Stimulated activated CD8-positive, alpha-beta memory T cell treated with anti-CD3 and anti-CD28 coated beads, Interleukin-4, amount 100 ng/mL, for 24 hours (primary cell): ENCODE results near the gene NF2.
"Not testable (repeated sequence)": the region's sequence is repeated elsewhere in the genome, so short reads cannot be mapped to it uniquely, and the experiment has no call there.

Experiments used
- DNase-seq: peaks from one replicate; pipeline ENCODE4 v3.0.0-alpha.2; 2020; ENCODE audit warnings: low read depth

The NF2 gene

GRCh38 chr22:29603358-29604075, at the start of gene NF2:
NF2 (plus strand) TSS chr22:29603633; CDS start chr22:29603999, 366 bp downstream.
- DNase-seq, result peak; percentile 95

- DNase-seq, result no peak
These were observed 48.3 kb upstream of the NF2 start for GRCh38 chr22:29555065-29555644.

GRCh38 chr22:29559030-29559429, 44.4 kb upstream of the NF2 start:
- no peak for DNase-seq

DNA sequence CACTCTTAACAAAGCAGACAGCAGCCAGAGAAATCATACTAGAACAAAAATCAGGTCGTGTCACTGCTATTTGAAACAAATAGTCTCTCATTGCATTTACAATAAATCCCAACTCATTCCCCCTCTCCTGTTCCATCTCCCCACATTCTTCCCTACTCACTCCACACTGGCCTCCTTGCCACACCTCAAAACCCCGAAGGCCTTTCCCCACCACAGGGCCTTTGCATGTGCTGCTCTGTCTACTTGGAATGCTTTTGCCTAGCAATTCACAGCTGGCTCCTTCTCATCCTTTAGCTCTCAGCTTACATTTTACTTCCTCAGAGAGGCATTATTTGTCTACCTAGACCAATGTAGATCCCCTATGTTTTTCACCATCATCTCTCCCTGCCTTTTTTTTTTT, 43.6 kb upstream of the NF2 start:
- no peak for DNase-seq

- no peak for DNase-seq
These were observed 39.6 kb upstream of the NF2 start for GRCh38 chr22:29563652-29564460.

- DNase-seq, result not testable (repeated sequence)
These were observed 36.9 kb upstream of the NF2 start for GRCh38 chr22:29566513-29566912.

- no peak for DNase-seq
These were observed 36.1 kb upstream of the NF2 start for GRCh38 chr22:29567338-29567737.

DNA sequence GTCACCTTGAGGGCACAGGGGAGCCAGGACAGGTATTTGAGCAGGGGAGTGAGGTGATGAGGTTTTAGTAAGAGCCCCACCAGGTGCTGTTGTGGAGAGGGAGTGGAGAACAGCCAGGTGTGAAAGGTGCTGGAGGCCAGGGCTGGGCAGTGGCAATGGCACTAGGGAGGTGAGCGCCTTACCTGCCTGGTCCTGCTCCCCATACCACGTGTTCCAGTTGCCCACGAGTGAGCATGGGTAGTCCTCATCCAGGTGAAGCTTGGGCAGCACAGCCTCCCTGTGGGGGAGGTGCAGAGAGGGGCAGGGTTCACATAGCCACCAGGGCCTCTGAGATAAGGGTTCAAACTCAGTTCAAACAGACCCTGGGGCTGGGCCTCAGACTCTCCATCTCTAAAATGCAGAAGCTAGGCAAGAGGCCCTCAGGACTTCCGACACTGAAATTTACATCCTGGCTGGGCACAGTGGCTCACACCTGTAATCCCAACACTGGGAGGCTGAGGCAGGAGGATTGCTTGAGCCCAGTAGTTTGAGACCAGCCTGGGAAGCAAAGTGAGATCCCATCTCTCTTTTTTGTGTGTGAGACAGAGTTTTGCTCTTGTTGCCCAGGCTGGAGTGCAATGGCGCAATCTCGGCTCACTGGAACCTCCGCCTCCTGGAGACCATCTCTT, 34.3 kb upstream of the NF2 start:
- DNase-seq, result no peak

DNA sequence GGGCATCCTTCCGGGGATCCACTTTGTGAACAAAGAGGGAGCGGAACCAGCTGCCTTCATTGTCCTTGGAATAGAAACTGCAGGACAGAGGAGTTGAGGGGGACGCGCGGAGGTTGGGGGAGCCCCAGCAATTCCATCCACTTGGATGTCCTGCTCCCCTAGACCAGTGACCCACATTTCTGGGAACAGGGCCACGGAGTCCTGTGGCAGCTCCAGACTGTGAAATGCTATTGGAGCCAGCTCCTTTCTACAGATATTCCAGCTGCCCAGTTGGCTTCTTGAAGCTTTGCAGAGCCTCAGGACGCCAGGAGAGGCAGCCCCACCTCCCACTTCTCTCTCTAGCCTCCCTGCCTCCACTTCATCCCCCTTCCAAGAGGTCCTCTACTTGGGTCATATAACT, 33.0 kb upstream of the NF2 start:
- no peak for DNase-seq

- no peak for DNase-seq
These were observed 32.4 kb upstream of the NF2 start for GRCh38 chr22:29570912-29571549.

DNA sequence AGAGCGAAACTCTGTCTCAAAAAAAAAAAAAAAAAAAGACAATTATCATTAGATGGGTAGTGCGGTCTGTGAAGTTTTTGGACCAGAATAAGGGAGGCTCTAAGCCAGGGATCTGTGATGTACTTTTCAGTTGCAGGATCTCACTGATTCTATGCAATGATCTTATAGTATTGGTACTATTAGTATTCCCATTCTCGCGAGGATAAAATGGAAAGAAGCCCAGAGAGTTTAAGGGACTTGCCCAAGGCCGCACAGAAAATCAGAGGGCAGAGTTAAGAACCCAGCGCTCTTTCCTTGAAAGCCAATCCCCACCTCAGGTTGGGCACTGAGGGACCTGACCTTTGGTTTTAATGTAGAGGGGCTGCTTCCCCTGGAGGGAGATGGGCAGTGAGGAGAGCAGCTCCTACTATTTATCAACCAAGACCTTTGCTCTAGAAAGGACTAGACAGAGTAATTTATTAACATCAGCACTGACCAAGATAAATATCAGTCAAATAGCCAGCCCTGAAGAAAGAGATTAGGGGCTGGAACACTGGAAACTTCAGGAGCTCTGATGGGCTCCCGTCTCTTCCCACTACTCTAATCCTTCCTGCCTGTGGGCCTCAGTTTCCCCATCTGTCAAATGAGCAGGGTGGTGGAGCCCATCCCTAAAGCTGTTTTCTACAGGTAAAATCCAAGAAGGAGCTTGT, 28.5 kb upstream of the NF2 start:
- no peak for DNase-seq

DNA sequence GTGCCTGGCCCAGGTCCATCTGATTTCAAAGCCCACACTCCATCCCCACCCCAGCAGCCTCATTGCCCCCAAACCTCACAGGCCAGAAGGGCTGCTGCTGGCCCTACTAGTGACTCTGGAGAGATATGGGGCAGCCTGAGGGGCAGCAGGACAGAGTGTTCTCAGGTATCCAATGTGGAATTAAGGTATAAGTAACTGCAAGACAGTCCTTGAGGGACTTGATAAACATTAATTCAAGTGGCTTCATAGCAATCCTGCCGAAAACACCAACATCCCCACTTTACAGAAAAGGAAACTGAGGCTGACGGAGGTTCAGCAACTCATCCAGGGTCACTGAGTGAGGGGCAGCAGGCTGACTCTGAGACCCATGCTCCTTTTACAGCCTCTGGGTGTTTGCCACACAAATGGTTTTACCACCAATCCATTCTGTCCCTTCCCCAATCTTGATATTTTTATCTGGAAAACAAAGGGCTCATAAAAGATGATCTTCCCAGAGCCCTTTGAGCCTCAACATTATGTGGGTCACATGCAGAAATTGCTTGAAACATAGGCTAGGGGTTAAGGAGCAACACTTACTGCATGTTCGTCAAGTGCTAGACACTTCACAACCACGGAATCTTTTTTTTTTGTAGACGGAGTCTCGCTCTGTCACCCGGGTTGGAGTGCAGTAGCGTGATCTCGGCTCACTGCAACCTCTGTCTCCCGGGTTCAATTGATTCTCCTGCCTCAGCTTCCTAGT, 24.8 kb upstream of the NF2 start:
- DNase-seq, result no peak

DNA sequence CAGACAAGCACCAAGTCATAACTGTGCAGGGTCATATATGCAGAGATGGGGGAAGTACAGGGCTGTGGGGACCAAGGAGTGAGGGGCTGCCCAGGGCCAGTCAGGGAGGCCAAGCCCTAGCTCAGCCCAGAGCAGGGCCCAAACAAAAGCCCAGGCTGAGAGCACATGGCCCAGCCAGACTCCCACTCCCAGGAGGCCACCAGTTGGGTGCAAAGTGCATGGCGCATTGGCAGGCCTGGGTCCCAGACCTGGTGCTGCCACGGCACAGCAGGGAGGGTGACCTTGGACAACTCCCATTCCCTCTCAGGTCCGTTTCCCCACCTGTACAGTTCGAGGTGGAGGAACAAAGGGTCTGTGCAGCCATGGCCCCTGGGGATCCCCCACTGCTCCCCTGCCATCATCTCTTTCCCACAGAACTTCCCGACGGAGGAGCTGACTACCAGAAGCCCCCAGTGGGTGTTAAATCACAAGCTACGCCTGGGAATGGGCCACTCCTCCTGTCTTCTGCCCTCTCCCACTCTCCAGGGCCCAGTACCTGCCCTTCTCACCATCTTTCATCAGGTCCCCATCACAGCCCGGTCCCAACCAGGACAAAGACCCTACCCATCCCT, 23.1 kb upstream of the NF2 start:
- DNase-seq, result no peak

- DNase-seq, result no peak
These were observed 21.6 kb upstream of the NF2 start for GRCh38 chr22:29581799-29582198.

- no peak for DNase-seq
These were observed 18.5 kb upstream of the NF2 start for GRCh38 chr22:29584975-29585374.

DNA sequence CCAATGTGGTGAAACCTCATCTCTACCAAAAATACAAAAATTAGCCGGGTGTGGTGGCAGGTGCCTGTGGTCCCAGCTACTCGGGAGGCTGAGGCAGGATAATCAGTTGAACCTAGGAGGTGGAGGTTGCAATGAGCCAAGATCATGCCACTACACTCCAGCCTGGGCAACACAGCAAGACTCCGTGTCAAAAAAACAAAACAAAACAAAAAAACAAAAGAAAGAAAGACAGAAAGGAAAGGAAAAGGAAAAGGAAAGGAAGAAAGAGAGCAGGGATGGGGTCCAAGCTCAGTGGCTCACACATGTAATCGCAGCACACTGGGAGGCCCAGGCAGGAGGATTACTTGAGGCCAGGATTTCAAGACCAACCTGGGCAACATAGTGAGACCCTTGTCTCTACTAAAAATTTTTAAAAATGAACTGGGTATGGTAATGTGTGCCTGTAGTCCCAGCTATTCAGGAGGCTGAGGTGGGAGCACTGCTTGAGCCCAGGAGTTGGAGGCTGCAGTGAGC, 17.2 kb upstream of the NF2 start:
- not testable (repeated sequence) for DNase-seq

GRCh38 chr22:29587938-29588699, 15.3 kb upstream of the NF2 start:
- DNase-seq, result no peak

DNA sequence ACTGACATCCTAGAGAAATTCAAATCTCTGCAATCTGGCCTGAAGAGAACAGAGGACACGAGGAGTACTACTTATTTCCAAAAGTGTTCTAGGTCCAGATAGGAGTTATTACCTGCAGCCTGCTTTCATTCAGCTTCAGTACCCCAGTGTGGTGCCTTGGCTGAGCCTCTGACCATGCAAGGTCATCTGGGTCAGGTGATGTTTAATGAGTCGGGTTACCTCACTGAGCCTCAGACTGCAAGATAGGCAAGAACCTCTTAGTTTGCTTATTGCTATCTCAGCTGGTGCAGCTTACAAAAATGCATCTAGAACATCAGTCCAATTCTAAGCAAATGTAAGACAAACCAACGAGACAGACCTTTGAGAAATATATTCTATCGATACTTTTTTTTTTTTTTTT, 9.5 kb upstream of the NF2 start:
- no peak for DNase-seq

- not testable (repeated sequence) for DNase-seq
These were observed 9.0 kb upstream of the NF2 start for GRCh38 chr22:29594447-29594846.
